Naive B cell (primary cell): ENCODE results near the gene RPUSD1. TPM values are rescaled to one million over a fixed set of nuclear protein-coding genes. Genes with fewer than 3 reads are reported as not detected.

Experiments used
- ATAC-seq, 2 donors: fragments of 150-1000 bp; cut with Tn5 transposase; 2 replicates each; pipeline ENCODE4 v1.10.0; 2021; ENCODE audit warnings: low read depth in 2 of 2, mild to moderate bottlenecking in 2 of 2, moderate library complexity in 2 of 2
- DNase-seq: peaks from one replicate; pipeline ENCODE4 v3.0.0; 2022
- H3K27ac Mint-ChIP-seq, 6 donors: one replicate each; pipeline ENCODE4 v1.8.0; 2020 to 2022; ENCODE audit warnings: mild to moderate bottlenecking in 6 of 6, mixed read lengths in 6 of 6, moderate library complexity in 5 of 6, inconsistent platforms in 2 of 6
- H3K27me3 Mint-ChIP-seq, 3 donors: one replicate each; pipeline ENCODE4 v1.8.0; 2021 to 2022; ENCODE audit warnings: mixed read lengths in 3 of 3, mild to moderate bottlenecking in 1 of 3
- H3K36me3 Mint-ChIP-seq, 2 donors: one replicate each; pipeline ENCODE4 v1.8.0; 2020 to 2022; ENCODE audit warnings: mixed read lengths in 2 of 2, inconsistent platforms in 1 of 2, mild to moderate bottlenecking in 1 of 2
- H3K4me1 Mint-ChIP-seq, 3 donors: one replicate each; pipeline ENCODE4 v1.8.0; 2020 to 2022; ENCODE audit warnings: mixed read lengths in 3 of 3, inconsistent platforms in 1 of 3, mild to moderate bottlenecking in 1 of 3, moderate library complexity in 1 of 3
- H3K4me3 Mint-ChIP-seq, 8 donors: one replicate each; pipeline ENCODE4 v1.8.0; 2020 to 2022; ENCODE audit warnings: mild to moderate bottlenecking in 8 of 8, mixed read lengths in 8 of 8, moderate library complexity in 8 of 8, inconsistent platforms in 2 of 8
- H3K9me3 Mint-ChIP-seq, 7 donors: one replicate each; pipeline ENCODE4 v1.8.0; 2020 to 2022; ENCODE audit warnings: mixed read lengths in 7 of 7, mild to moderate bottlenecking in 5 of 7, inconsistent platforms in 2 of 7, moderate library complexity in 1 of 7
- polyA plus RNA-seq, 6 donors: library from polyadenylated mRNA; unstranded; fragments of 300-500 nt; fragmentation: Illumina TruSeq; gene quantifications; one replicate each; pipeline ENCODE4 v1.2.3, GENCODE V29; 2021; ENCODE audit warnings: low read depth in 6 of 6

Gene RPUSD1
- polyA plus RNA-seq, 6 donors from 2014 or later: 24.5 to 43.9 (median 33.7) TPM

- Mint-ChIP-seq H3K4me1 (peaks cover 16 to 27% (median 16%) of the 10 kb centered on the region in 3 donors), H3K9me3 (peaks cover 0 to 8% (median 4%) of the 10 kb centered on the region in 7 donors), H3K27me3 (peaks cover 14 to 25% (median 16%) of the 10 kb centered on the region in 3 donors), H3K4me3 (no peak overlapping the region), H3K27ac (no peak overlapping the region), H3K36me3 (peaks cover 0 to 7% of the 10 kb centered on the region in 2 donors)
- no peak for DNase-seq
- no peak for ATAC-seq
Observed at GRCh38 chr16:815861-816260, 27.7 kb upstream of the RPUSD1 start.

GRCh38 chr16:814974-815373 lies 26.8 kb upstream of the RPUSD1 start:
- peaks cover 13 to 18% (median 13%) of the 10 kb centered on the region in 3 donors for H3K4me1 Mint-ChIP-seq
- peaks cover 0 to 7% (median 1%) of the 10 kb centered on the region in 7 donors for H3K9me3 Mint-ChIP-seq
- no peak overlapping the region for H3K4me3 Mint-ChIP-seq
- no peak for ATAC-seq
- no peak overlapping the region for H3K27ac Mint-ChIP-seq
- peaks cover 0 to 7% of the 10 kb centered on the region in 2 donors for H3K36me3 Mint-ChIP-seq
- no peak for DNase-seq
- peaks cover 13 to 29% (median 16%) of the 10 kb centered on the region in 3 donors for H3K27me3 Mint-ChIP-seq

DNA sequence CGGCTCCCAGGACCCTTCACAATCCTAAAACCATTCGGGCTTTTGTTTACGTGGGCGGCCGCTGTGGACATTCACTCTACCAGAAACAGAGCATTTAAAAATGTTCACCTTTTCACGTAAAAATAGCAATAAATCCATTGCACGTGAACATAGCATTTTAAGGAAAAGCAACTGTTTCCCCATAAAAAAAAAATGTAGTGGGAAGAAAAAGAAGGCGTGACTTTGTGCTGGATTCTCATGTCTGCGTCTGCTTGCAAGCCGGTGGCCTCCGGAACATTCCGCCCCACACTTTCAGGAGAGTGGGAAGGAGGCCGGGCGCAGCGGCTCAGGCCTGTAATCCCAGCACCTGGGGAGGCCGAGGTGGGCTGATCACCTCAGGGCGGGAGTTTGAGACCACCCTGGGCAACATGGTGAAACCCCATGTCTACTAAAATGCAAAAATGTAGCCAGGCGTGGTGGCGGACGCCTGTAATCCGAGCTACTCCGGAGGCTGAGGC lies 25.8 kb upstream of the RPUSD1 start:
- H3K4me3 Mint-ChIP-seq: peak overlapping the region in 2 of 8 donors; percentile 24 to 35
- peaks cover 0 to 5% (median 0%) of the 10 kb centered on the region in 7 donors for H3K9me3 Mint-ChIP-seq
- peaks cover 8 to 29% (median 16%) of the 10 kb centered on the region in 3 donors for H3K27me3 Mint-ChIP-seq

GRCh38 chr16:813204-813915 lies 25.2 kb upstream of the RPUSD1 start:
- Mint-ChIP-seq H3K27ac (no peak overlapping the region), H3K4me1 (peaks cover 12 to 18% (median 15%) of the 10 kb centered on the region in 3 donors), H3K9me3 (peaks cover 0 to 5% (median 0%) of the 10 kb centered on the region in 7 donors), H3K4me3 (peak overlapping the region in 3 of 8 donors; percentile 50 to 66 (median 56)), H3K27me3 (peaks cover 8 to 29% (median 16%) of the 10 kb centered on the region in 3 donors), H3K36me3 (peaks cover 0 to 7% of the 10 kb centered on the region in 2 donors)
- ATAC-seq (peak; percentile 71 to 72), DNase-seq (peak; percentile 24)

More for the DNA sequence above, 25.8 kb upstream of the RPUSD1 start:
- Mint-ChIP-seq H3K4me1 (peaks cover 8 to 13% (median 11%) of the 10 kb centered on the region in 3 donors), H3K36me3 (peaks cover 0 to 7% of the 10 kb centered on the region in 2 donors), H3K27ac (no peak overlapping the region)
- DNase-seq: no peak
- no peak for ATAC-seq

GRCh38 chr16:808085-808386 lies 19.9 kb upstream of the RPUSD1 start:
- Mint-ChIP-seq H3K36me3 (peaks cover 0 to 7% of the 10 kb centered on the region in 2 donors), H3K4me3 (peak overlapping the region; percentile 90 to 99 (median 96)), H3K9me3 (peaks cover 0 to 5% (median 0%) of the 10 kb centered on the region in 7 donors), H3K27ac (peak overlapping the region in 5 of 6 donors; percentile 93 to 98 (median 95)), H3K4me1 (peaks cover 17 to 22% (median 21%) of the 10 kb centered on the region in 3 donors), H3K27me3 (peaks cover 7 to 25% (median 13%) of the 10 kb centered on the region in 3 donors)
- peak in 1 of 2 donors; percentile 3 for ATAC-seq
- no peak for DNase-seq

DNA sequence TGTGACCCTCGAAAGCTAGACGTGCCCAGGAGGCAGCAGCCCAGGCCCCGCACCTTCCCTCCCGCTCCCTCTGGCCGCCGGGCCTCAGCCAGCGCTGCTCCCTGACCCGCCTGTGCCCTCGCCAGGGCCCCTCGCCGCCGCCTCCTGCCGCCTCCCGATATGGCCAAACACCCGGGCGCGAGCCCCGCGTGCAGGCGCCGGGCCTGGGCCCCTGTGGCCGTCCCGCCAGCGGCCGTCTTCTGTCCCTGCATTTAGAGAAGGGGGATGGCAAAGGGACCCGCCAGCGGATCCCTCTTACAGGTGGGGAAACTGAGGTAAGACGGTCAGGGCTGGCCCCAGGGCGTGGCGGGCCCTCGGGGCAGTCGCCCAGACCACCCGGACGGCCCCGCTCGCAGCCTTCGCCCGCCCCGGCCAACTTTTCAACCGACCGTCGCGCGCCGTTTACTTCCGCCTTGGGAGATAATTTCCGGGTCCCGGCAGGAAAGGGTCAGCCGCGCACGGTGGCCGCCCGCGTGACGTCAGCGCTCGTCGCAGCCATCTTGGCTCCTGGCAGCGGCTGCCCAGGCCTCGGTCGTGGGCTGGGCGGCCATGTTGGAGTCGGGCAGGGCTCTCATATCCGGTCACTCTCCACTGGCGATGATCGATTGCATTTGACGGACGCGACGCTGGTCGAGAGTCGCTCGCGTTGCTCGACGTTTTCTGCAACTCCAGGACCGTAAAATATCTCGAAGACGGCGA lies 19.3 kb upstream of the RPUSD1 start:
- Mint-ChIP-seq H3K4me1 (peaks cover 13 to 19% (median 18%) of the 10 kb centered on the region in 3 donors), H3K4me3 (peak overlapping the region; percentile 90 to 99 (median 96)), H3K9me3 (peaks cover 0 to 5% (median 0%) of the 10 kb centered on the region in 7 donors), H3K36me3 (peaks cover 0 to 7% of the 10 kb centered on the region in 2 donors), H3K27ac (peak overlapping the region; percentile 93 to 98 (median 95)), H3K27me3 (peaks cover 3 to 20% (median 8%) of the 10 kb centered on the region in 3 donors)
- DNase-seq (peak; percentile 75), ATAC-seq (peak; percentile 91 to 93)

DNA sequence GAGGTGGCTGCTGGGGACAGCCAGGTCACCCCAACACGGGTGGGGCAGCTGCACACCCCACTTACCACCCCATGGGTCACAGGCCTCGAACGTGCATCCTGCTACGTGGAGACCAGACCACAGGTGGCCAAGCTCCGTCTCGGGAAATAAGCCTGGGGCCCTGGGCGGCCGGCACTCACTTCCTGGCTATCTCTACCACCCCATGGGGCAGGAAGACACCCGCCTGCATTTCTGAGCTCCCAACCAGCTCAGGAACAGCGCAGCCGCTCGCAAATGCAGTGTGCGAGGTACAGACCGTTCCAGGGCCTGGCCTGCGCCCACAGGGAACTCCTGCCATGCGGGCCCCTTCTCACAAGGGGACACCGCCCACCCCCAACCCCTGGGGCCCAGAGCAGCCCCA lies 17.3 kb upstream of the RPUSD1 start:
- Mint-ChIP-seq H3K9me3 (no peaks in the 10 kb centered on the region), H3K4me3 (peak overlapping the region in 2 of 8 donors; percentile 15 to 97), H3K27me3 (peaks cover 0 to 19% (median 0%) of the 10 kb centered on the region in 3 donors), H3K4me1 (peaks cover 10 to 19% (median 18%) of the 10 kb centered on the region in 3 donors), H3K36me3 (no peaks in the 10 kb centered on the region), H3K27ac (no peak overlapping the region)
- ATAC-seq (no peak), DNase-seq (no peak)

DNA sequence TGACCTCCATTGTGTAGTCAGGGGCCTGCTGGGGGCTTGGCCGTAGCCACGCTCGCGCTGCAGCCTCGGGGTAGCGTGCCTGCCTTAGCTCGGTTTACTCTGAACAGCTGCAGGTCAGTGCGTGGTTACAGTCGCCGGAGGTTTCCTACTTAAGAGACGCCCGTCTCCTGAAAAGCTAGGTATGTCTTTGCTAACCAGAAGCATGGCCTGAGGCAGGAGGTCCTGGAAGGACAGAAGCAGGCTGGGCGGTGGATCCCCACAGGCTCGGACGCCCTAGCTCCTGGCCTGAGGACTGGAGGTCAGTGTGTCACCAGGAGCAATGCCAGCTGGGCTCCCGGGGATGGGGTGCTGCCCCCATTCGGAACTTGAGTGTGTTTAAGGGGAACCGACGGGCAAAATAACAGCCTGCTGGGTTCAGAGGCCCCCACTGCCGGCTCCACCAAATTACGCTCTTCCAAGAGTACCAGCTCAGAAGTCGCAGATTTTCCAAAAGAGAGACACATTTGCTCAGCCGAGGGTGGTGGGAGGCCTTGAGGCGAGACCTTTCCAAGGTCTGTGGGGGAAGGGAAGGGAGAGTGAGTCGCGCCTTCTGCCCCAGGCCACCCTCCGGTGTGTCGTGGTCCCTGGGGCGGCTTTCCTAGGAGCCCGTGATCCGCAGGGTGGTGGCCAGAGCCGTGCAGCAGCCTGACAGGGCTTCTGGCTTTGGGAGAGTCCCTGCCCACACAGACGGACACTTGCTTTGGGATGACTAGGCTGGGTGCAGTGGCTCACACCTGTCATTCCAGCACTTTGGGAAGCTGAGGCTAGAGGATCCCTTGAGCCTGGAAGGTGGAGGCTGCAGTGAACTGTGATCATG lies 16.2 kb upstream of the RPUSD1 start:
- DNase-seq (no peak), ATAC-seq (no peak)
- peaks cover 10 to 17% (median 15%) of the 10 kb centered on the region in 3 donors for H3K4me1 Mint-ChIP-seq
- H3K9me3 Mint-ChIP-seq: no peaks in the 10 kb centered on the region
- peak overlapping the region in 3 of 8 donors; percentile 9 to 62 (median 41) for H3K4me3 Mint-ChIP-seq
- H3K27ac Mint-ChIP-seq: peak overlapping the region in 1 of 6 donors; percentile 30
- H3K27me3 Mint-ChIP-seq: peaks cover 0 to 19% (median 0%) of the 10 kb centered on the region in 3 donors
- no peaks in the 10 kb centered on the region for H3K36me3 Mint-ChIP-seq

- Mint-ChIP-seq H3K4me3 (no peak overlapping the region), H3K9me3 (no peaks in the 10 kb centered on the region), H3K27ac (no peak overlapping the region), H3K27me3 (peaks cover 0 to 24% (median 0%) of the 10 kb centered on the region in 3 donors), H3K4me1 (peaks cover 10 to 14% (median 11%) of the 10 kb centered on the region in 3 donors), H3K36me3 (no peaks in the 10 kb centered on the region)
- DNase-seq: no peak
- ATAC-seq: no peak
Observed at GRCh38 chr16:803754-804080, 15.5 kb upstream of the RPUSD1 start.

- Mint-ChIP-seq H3K4me1 (peaks cover 5 to 8% (median 5%) of the 10 kb centered on the region in 3 donors), H3K4me3 (no peak overlapping the region), H3K27me3 (peaks cover 0 to 29% (median 1%) of the 10 kb centered on the region in 3 donors), H3K36me3 (peaks cover 0 to 2% of the 10 kb centered on the region in 2 donors), H3K27ac (no peak overlapping the region), H3K9me3 (no peaks in the 10 kb centered on the region)
- DNase-seq: no peak
- ATAC-seq: no peak
Observed at GRCh38 chr16:802914-803753, 15.0 kb upstream of the RPUSD1 start.

DNA sequence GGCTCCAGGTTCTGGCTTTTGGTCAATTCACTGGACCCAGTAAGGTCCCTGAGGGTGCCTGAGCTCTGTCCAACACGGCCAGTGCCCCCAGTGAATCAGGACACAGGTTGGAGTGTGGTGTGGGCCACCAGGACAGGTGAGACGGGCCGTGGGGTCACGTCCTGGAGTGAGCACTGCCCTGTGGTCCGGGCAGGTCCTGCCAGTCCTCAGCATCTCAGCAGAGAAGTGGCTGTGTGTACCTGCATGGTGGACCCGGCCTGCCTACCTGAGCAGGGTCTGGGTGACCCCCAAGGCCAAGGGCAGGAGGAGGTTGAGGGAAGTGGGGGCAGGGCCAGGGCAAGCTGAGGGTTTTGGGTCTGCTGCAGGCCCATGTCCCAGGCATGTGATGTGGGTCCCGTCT lies 14.3 kb upstream of the RPUSD1 start:
- no peak for ATAC-seq
- Mint-ChIP-seq H3K4me1 (peaks cover 0 to 4% (median 0%) of the 10 kb centered on the region in 3 donors), H3K9me3 (peaks cover 0 to 3% (median 0%) of the 10 kb centered on the region in 7 donors), H3K36me3 (peaks cover 0 to 8% of the 10 kb centered on the region in 2 donors), H3K4me3 (no peak overlapping the region), H3K27ac (no peak overlapping the region), H3K27me3 (peaks cover 0 to 35% (median 8%) of the 10 kb centered on the region in 3 donors)
- no peak for DNase-seq
